ENCODE results near the gene CRYM.
"Not testable (repeated sequence)": the region's sequence is repeated elsewhere in the genome, so short reads cannot be mapped to it uniquely, and the experiment has no call there.

Gene CRYM

DNA sequence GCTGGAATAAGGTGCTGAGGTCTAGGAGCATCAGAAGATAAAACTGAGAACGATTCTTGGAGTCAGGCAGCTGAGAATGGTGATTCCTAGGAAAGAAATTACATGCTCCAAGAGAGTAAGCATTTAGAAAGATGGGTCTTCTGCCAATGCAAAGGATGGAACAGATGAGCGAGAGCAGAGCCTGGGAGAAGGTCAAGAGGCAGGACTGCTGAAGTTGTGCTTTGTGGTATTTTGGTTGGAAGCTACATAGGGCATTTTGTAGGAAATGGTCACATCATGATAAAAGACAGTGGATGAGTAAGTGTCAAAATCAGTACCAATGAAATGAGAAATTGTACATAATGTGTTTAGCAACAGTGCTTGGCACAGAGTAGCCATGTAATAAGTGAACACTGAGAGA lies 1.4 kb upstream of the CRYM start:
- no peak for DNase-seq (ENCODE audit: low read depth in 2 of 2, low spot score in 1 of 2)

DNA sequence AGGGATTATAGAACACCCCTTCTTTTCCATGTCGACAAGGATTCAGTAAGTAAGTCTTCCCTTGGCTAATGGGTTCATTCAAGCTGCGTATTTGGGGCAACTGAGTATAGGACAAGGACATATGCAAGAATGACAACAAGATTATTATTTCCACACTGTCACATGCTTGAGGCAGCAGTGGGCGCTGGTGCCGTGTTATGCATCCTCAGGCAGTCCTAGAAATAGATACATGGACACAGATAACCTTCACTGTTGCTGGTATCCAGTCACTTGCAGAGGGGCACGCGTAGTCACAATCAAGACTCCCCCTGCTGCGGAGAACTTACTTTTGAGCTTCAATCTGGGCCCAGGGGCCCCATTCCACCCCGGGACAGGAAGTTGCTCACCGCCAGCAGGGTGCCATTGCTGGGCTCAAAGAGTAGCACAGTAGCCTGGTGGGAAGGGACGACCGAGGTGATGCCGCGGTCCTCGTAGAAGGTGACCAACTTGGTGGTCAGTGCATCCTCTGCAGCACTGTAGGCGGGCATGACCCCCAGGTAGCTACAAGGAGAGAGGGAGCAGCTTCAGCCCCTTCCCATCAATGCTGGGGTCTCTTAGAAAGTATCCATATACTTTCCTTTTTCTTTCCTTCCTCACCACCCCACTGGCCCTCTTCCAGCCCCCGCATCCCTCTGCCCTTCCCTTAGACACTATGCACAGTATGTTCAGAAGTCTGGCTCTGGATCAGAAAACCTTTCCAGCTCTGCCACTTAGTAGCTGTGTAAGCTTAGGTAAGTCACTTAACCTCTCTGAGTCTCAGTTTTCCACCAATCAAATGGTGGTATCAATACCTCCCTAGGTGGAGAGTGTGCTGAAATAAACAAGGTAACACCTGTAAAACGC lies 804 bp downstream of the CRYM start:
- DNase-seq (ENCODE audit: low read depth in 2 of 2, low spot score in 1 of 2), result no peak

DNA sequence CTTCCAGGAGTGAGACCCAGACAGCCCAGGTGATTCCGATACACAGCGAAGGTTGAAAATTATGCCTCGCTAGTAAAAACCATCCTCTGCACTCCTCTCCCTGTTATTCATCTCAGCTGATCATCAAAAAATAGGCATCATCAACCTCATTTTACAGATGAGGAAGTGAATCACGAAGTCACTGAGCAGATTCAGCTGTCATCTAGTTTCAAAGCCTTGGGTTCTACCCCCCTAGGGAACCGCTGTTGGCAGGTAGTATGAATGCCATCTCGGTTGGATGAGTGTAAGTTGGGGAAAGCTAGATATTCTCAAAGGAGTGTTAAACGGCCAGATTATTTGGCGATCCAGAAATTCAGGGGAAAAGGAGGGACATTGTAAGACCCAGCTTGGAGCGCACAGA lies 2.0 kb downstream of the CRYM start:
- DNase-seq (ENCODE audit: low read depth in 2 of 2, low spot score in 1 of 2), result no peak

- no peak for DNase-seq (ENCODE audit: low read depth in 2 of 2, low spot score in 1 of 2)
These were observed 2.6 kb downstream of the CRYM start for GRCh38 chr16:21275529-21275928.

DNA sequence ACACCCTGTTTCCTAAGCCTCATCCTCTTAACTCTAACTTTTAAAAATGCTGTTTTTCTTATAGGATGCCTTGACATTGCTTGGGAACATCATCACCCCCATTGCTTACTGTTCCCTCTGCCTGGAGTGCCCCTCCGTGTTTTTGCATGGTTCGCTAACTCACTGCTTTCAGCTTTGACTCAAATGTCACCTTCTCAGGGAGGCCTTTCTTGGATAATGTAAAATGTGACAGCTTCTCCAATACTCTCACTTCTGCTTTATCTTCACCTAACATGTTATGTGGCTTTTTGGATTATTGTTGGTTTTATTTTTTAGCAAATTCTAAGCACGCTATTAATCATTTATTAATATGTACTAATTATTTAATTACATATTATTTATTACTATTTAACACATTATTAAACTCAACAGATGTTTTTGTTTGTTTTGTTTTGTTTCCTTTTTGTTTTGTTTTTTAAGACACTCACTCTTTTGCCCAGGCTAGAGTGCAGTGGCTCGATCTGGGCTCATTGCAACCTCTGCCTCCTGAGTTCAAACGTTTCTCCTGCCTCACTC lies 3.8 kb downstream of the CRYM start:
- no peak for DNase-seq (ENCODE audit: low read depth in 2 of 2, low spot score in 1 of 2)

DNA sequence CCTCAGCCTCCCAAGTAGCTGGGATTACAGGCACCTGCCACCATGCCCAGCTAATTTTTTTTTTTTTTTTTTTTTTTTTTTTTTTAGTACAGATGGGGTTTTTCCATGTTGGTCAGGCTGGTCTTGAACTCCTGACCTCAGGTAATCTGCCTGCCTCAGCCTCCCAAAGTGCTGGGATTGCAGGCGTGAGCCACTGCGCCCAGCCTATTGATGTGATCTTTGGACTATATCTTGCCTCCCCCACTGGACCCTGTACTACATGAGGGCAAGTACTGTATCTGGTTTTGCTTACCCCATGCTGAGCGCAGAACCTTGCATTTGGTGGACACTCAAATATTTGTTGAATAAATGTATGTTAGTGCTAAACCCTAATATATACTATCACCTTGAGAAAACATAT lies 5.3 kb downstream of the CRYM start:
- DNase-seq (ENCODE audit: low read depth in 2 of 2, low spot score in 1 of 2), result not testable (repeated sequence)

DNA sequence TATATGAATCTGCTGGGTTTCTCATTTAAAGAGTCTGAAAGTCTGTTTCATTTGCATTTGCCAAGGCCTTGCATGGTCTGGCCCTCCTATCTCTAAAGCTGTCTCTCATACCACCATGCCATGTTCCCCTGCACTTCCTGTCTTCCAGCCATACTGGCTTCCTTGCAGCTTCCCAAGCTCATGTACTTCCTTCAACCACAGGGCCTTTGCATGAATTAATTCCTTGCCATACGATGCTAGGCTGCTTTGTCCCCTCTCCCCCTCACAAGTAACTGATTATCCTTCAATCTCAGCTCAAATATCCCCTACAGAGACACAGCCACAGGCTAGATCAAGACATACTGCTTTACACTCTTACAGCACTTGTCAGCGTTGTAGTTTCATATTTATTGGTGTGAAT lies 5.8 kb downstream of the CRYM start:
- DNase-seq (ENCODE audit: low read depth in 2 of 2, low spot score in 1 of 2), result no peak

GRCh38 chr16:21268236-21268635 lies 9.9 kb downstream of the CRYM start:
- DNase-seq (ENCODE audit: low read depth in 2 of 2, low spot score in 1 of 2), result no peak

DNA sequence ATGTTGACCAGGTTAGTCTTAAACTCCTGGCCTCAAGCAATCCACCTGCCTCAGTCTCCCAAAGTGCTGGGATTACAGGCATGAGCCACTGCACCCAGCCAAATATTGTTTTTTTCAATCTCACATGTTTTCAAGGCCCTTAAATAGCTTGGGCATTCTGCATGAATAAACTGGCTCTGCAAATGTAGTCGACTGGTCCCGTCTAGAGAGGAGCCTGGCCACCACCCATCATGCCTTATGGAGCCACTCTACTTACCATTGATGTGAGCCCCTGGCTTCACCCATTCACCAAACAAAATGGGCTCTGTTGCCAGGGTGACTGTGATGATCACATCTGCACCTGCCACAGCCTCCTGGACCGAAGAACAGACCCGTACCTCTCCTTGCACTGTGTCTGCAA lies 10.8 kb downstream of the CRYM start:
- DNase-seq (ENCODE audit: low read depth in 2 of 2, low spot score in 1 of 2), result no peak

DNA sequence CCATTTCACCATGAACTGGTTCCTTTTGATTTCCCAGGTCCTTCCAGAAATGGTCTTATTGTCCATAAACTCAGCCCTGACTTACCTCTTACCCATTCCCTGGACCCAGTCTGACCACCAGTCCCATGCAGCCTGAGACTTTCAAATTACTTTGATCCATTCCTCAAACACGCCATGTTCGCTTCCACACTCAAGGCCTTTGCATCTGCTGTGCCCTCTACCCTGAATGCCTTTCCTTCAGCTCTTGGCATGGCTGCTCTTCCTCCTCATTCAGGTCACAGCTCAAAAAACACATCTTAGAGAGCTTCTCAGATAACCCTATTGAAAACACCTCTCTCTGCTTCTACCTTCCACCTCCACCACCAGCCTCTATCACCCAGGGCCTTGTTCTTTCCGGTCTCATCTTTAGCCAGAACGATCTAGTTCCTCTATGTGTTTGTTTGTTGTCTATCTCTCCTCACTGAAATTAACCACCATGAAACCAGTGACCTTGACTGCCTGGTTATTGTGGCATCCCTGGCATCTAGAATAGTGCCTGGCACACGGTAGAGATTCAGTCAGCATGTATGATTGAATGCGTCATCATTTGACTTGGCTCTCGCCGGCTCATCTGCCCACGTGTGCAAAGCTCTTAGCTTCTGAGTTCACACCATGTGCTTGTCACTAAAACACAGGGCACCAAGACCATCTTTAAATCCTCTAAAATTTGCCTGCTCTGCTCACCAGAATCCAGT lies 12.8 kb downstream of the CRYM start:
- DNase-seq (ENCODE audit: low read depth in 2 of 2, low spot score in 1 of 2), result no peak

DNA sequence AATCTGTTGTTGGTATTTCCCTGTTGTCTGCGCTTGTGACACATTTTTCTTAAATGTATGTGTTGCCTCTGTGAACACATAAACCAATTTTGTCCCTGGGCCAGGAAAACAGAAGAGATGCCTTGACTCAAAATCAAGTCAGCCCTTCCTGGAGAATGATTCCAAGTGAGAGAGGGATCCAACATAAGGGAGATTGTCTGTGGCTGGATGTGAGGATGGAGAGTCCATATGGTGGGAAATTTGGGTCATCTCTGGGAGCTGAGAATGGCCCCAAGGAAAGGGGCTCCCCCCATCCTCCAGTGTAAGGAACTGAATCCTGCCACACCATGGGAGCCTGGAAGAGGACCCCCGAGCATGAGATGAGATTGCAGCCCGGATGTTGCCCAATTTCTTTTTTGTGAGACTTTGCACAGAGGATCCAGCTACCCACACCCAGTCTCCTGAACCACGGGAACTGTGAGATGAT lies 13.5 kb downstream of the CRYM start:
- no peak for DNase-seq (ENCODE audit: low read depth in 2 of 2, low spot score in 1 of 2)

DNA sequence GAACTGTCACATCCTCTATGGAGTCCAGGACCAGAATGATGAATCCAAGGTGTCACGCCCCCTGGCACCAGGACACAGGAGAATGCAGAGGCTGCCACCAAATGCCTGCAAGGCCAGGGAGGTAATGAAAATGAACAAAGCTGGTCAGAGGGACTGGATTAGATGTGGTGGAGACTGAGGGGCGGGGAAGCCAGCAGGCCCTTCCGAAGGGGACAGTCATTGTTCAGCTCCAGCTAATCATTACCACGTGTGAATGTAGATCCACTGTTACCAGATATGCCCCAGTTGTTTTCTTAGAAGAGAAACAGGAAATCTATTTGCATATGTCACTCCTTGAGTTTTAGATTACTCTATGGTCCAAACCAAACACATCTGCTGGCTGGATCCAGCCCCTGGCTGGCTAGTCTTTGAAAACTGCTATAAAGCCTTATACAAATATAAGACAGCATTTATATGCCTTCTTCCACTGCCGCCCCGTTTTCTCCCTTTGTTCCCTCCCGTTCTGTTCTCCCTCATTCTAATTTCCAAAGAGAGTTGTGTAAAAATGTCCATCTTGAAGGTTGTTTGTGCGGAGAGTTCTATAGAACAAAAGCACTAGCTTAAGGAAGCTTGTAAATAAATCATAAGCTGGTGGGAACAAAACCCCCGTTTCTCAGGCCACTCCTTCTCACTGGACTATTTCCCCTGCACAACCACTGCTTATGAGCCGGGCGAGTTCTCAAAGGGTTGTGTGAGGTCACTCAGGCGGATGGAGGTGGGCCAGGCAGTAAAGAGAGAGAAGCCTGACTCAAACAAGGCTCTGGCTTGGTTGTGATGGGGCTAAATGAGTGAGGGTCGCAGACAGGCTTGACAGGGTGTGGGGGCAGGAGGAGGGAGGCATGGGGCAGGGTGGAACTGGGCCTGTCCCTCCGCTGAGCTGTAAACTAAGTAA lies 14.2 kb downstream of the CRYM start:
- DNase-seq (ENCODE audit: low read depth in 2 of 2, low spot score in 1 of 2), result no peak

GRCh38 chr16:21262779-21263639 lies 15.1 kb downstream of the CRYM start:
- DNase-seq (ENCODE audit: low read depth in 2 of 2, low spot score in 1 of 2), result no peak

DNA sequence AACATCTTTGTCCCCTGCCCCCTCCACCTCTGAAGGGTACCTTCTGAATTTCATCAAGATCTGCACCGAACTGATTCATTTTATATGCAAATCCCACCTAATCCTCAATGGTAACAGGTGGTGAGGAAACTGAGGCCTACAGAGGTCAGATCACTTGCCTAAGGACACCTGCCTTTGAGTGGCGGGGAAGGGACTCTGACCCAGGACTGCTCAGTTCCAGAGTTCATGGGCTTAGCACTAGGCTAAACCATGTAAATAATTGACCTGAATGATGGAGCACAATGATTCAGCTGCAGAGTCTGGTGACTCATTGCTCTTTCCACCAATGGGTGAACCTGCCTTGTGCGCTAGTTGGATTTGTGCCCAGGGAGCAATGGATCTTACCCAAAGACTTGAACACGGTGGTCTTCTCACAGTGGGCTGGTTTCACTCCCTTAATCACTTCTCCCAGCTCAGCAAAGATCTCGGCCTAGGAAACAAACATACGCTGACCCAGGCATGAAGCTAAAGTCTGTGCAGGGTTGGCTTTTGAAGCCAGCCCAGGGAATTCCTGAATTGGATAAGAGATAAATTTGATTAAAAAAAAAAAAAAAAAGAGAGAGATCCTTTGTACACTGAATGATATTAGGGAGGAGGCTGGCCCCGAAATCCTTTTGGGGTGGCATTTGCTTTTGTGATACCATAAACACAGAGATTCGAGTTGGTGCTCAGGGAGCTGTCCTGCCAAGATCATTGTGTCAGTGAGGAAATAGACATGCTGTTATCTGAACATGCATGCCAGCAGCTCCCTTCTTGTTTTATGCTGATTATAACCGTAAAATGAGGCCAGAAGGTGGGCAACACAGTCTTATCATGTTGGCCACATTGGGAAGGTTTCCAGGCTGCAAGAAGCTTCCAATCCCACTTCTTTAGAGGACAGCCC lies 17.0 kb downstream of the CRYM start:
- no peak for DNase-seq (ENCODE audit: low read depth in 2 of 2, low spot score in 1 of 2)

DNA sequence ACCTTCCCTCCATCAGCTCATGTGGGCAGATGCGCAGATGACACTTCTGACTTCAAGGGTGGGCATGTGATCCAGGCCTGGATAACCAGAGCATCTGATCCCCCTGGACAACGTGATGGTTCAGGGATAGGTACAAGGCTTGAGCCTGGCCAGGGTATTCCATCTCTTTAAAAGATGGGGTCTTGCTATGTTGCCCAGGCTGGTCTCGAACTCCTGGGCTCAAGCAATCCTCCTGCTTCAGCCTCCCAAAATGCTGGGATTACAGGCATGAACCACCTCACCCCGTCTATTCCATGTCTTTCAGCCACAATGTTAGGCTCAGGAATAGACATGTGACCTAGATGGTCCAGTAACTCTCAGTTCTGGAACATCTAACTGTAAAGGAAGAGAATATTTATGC lies 20.8 kb downstream of the CRYM start:
- DNase-seq (ENCODE audit: low read depth in 2 of 2, low spot score in 1 of 2), result no peak

DNA sequence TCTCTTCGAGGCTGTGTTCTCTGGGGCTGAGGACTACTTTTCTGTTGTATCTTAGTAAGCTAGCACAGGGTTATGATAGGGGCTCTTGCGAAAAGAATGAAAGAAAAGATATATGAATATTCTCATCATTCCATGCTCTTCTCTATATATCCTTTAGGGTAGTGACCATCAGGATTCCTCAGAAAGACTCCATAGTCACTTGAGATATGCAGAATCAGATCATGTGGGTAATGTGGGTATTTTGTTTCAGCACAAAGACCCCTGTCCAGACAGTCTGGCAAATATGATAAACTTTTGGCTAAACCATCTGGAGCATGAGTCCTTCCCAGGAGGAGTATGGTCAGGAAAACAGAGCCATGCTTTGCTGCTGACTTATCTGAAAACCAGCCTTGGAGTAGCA lies 21.5 kb downstream of the CRYM start:
- no peak for DNase-seq (ENCODE audit: low read depth in 2 of 2, low spot score in 1 of 2)

DNA sequence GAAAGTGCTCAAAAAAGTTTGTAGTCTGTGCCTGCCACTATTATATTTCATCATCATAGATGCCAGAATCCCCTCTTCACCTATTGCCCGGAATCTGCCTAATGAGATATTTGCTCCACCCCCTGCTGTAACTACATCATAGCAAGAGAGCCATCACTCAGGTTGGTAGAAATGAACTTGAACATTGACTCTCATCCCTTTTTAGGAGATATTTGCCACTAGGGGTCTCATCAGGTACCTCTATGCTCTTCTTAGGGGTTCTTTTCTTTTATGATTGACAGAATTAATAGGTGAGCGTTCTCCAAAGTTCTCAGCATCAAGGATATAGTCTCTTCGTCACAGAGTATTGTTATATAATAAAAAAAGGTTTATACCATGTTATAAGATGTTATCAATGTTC lies 24.6 kb downstream of the CRYM start:
- no peak for DNase-seq (ENCODE audit: low read depth in 2 of 2, low spot score in 1 of 2)

- no peak for DNase-seq (ENCODE audit: low read depth in 2 of 2, low spot score in 1 of 2)
These were observed 27.8 kb downstream of the CRYM start for GRCh38 chr16:21250072-21250923.
